Measurements from ENCODE around the gene CDH4. TPM values are rescaled to one million over a fixed set of nuclear protein-coding genes. Genes with fewer than 3 reads are reported as not detected.

The CDH4 gene
- polyA plus RNA-seq, 1 donor = 1.2 TPM

DNA sequence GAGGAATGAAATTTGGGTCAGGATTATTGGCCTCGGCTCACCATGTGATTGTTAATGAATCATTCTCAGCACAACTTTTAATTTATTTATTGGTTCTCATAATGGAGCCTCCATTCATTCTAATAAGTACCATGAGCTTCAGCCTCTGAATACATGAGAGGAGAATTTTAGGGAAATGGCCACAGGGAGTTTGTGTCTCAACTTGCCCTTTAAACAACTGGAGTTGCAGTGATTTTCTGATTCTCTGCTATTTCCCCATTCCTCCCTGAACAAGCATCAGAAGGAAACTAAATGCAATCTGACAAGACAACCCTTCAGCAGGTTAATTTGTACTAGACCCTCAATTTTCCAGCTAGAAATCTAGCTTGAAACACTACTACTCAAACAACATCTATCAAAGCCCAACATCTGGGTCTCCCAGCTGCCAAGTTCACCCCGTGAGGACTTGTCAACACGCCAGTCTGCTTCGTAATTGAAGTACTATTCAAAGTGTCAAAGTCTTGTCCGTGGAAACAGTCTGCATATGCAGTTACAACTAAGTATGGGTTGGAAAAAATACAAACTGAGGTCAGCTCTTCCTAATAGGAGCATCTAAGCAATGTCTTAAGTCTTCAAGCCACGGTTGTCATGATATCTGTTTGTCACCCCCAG lies 235.4 kb downstream of the CDH4 start:
- DNase-seq (ENCODE audit: low read depth) = no peak

DNA sequence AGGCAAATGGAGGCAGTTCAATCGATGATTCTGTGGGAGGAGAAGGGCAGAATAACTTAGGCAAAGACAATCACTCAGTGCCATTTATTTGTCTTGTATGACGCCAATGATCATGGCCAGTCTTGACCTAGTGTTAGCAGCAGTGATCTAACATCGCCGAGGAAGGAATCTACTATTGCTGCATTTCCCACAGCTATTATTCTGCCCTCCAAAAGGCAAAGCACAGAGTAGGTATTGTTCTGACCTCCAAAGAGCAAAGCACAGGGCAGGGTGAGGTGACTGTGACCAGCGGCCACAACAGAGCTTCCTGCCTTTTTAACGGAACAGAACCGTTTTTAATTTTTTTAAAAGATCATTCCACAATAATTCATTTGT lies 235.9 kb downstream of the CDH4 start:
- no peak for DNase-seq (ENCODE audit: low read depth)

DNA sequence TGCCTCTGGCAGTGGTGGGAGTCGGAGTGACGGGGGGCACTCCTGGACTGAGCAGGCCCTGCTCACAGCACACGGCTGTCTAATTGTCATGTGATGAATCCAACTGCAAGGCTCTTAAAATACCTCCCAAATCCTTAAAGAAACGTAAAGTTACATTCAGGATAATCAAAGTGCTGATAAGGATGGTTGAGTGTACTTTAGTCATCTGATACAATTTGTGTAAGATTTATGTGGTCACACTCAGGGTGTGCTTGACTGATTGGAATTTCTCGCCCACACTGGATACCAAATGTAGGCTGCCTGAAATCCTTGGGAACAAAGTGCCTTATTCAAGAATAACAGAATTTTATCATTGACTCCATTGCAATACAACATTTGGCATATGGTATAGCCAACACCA lies 238.7 kb downstream of the CDH4 start:
- DNase-seq (ENCODE audit: low read depth) = no peak

DNA sequence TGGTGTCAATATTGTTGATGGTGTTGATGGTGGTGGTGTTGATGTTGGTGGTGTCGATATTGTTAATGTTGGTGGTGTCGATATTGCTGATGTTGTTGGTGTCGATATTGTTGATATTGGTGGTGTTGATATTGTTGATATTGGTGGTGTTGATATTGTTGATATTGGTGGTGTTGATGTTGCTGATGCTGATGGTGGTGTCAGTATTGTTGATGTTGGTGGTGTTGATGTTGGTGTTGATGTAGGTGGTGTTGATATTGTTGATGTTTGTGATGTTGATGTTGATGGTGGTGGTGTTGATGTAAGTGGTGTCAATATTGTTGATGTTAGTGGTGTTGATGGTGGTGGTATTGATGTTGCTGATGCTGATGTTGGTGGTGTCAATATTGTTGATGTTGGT lies 240.0 kb downstream of the CDH4 start:
- DNase-seq (ENCODE audit: low read depth) = no peak

DNA sequence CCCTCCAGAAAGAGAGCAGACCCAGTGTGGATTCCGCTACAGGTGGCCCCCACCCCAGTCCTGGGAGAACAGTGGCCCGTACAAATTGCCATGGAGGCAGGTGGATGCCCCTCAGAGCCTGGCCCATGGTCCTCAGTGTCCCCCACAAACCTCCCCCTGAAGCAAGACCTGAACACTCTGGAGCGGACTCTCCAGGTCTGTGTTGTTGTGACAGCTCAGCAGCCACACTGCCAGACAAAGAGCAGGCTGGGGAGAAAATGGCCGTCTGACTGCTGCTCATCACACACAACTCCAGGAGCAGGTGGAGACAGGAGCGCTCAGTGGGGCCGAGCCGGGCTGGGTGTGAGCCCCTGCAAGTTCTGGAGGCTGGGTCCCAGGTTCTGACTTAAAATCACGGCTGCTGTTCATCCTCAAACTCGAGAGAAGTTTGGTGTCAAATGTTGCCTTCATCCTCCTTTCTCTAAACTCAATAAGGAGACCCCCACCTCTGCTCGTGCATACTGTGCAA lies 241.8 kb downstream of the CDH4 start:
- no peak for DNase-seq (ENCODE audit: low read depth)

DNA sequence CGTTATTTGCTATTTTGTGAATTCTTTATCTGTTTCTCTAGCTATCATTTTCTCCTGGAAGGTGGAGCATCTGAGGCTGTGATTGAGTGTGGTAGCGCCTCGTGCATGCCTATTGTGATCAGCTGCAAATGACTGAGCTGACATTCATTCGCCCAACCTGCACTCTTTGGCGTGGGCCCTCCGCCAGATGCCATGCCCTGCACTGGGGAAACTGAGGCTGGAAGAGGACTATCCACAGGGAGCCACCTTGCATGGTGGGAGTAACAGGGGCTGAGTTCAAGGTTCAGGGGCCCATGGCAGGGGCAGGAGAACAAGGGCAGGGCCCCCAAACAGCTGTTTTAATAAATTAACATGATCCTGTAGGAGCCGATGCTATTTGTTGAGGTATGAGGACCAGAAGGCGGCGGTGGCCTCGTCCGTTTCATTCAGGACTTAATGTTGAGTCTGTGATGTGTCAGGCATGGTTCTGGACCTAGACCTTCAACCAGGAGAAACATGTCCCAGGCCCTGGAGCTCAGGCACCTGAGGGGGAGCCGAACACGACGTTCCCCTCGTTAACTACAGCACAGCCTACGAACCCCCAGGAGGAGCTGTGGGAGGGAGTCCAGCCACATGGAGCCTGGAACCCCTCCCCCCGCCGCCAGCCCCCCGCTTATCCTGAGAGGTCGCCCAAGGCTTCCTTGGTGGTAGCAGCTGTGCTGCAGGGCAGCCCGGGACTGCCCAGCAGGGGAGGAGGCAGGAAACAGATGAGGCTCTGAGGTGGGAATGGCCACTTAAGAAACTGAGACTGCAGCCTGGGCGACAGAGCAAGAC lies 242.9 kb downstream of the CDH4 start:
- no peak for DNase-seq (ENCODE audit: low read depth)

DNA sequence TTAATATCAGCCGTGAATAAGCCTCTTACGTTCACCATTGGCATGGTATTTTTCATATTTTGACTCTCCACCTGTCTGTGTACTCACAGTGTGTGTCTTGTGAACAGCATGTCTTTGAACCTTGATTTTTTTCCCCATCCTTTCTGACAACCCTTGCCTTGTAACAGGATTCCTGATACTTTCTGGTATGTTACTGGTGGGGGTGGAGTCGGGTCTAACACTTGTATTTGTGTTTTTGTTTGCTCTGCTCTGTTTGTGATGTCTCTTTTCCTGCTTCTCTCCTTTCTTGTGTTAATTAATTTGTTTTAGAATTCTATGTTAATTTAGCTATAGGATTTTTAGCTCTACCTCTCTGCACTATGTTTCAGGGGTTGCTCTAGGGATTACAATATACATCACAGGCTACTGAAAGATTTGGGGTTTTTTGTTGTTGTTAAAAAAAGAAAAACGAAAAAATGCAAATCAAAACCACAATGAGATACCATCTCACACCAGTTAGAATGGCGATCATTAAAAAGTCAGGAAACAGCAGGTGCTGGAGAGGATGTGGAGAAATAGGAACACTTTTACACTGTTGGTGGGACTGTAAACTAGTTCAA lies 245.1 kb downstream of the CDH4 start:
- no peak for DNase-seq (ENCODE audit: low read depth)

DNA sequence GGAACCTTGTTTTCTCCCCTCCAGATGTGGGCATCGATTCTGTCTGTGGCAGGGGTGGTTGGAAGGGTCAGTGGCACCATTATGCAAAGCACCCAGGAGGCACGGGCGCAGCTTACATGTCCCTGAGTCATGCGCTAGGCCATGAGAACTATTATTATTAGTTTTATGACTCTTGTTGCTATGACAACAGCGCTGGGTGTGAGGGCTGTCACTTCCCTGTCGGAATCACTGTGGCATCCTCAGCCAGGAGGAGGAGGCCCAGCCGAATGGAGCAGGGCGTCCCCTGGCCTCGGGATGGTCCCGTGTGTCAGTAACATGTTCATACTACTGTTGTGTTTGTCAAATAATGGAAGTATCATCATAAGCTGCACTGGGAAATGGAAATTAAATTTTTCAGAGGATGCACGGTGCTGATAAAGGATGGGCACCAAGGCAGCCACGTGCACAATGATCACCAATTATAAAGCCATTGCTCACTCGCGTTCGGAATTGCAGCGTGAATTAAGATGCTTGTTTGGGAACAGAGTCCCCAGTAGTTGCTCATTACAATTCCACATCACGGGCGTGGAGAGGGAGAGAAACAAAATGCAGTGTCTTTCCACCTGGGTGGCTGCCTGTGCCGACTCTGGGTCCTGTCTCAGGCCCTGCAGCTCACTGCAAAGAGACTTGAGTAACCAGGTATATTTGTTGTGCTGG lies 247.9 kb downstream of the CDH4 start:
- DNase-seq (ENCODE audit: low read depth) = no peak

DNA sequence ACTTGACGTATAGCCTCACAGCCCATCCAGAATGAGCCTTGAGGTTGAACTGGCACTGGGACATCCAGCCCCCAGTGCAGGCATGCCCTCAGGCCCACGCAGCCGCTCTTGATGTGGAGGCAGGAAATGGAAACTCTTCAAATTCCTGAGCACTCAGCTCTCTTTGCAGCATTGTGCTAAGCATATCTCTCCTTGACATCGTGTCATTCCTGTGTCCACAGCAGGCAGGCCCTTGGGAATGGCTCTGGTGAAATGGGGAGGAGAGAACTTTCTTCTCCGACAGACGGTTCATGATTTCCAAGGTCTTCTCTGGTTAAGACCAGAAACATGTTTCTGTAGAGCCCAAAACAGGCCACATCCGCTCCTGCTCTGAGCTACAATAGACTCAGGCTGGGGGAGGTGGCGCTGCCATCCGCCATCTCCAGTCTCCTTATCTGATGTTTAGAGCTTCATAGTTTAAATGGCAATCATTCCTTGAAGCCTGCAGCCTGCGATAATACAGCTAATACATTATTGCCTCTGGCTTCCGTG lies 248.8 kb downstream of the CDH4 start:
- no peak for DNase-seq (ENCODE audit: low read depth)

DNA sequence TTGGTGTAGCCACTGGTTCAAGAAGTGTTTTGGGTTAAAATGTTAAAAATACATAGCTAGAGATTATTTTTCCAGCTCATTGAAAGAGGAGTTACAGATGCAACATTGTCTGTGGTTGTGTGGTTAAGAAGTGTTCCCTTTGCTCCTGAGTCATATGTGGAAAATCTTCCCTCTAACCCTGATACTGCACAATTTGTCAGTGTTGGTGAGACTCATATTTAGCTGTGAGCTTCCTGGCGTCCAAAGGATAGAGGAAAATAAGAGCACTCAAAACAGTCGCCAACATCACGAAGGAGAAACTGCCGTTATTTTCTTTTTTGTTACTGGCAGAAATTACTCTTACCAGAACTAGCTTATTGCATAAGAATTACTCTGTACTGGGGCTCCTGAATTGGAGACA lies 250.4 kb downstream of the CDH4 start:
- DNase-seq (ENCODE audit: low read depth) = no peak

DNA sequence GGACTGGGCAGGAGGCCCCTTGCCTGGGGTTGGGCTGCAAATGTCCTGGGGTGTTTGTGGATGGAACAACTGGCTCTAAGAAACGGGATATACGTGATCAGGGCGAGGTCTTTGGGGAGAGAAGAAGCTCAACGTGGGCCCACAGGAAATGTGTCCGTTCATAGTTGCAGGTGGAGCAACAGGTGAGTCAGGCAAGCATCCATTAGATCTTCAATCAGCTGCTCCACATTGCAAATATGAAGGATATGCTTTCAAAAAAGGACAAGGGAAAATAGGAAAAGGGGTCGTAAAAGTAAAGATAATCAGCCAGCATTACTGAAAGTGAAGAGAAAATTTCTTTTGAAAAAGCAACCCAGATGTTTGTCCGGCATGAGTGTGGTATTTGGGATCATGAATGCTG lies 251.0 kb downstream of the CDH4 start:
- DNase-seq (ENCODE audit: low read depth) = no peak

DNA sequence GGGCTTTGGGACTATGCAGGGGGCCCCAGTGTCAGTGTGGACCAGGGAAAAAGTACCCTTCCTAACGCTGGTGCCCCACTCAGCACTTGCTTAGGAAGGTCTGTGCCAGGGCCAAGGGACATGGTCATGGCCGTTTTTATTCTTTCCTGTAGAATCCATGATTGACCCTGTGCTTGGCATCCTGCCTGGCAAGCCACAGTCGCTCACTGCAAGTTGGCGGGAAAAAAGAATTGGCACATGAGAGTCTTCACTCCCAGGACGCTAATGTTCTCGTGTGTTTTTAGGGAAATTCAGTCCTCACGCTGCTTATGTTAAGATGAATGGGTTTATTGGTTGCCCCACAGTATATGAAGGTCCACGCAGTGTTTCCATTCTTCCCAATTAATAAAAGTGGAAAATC lies 253.4 kb downstream of the CDH4 start:
- DNase-seq (ENCODE audit: low read depth) = no peak

DNA sequence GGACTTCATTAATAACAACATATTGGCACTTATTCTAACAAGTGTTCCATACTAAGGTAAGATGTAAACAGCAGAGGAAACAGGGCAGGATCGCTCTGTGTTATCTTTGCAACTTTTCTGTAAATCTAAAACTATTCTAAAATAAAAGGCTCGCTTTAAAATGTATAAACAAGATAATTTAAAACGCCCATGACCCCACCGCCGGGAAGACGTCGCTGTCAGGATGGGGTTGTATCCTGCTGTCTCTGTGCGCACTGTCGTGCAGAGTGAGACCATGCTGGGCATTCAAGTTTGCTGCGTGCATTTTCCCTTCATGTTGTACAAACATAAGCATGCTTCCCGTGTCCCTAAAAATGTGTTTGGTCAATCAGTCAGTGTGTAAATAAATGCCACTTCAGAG lies 255.7 kb downstream of the CDH4 start:
- no peak for DNase-seq (ENCODE audit: low read depth)

DNA sequence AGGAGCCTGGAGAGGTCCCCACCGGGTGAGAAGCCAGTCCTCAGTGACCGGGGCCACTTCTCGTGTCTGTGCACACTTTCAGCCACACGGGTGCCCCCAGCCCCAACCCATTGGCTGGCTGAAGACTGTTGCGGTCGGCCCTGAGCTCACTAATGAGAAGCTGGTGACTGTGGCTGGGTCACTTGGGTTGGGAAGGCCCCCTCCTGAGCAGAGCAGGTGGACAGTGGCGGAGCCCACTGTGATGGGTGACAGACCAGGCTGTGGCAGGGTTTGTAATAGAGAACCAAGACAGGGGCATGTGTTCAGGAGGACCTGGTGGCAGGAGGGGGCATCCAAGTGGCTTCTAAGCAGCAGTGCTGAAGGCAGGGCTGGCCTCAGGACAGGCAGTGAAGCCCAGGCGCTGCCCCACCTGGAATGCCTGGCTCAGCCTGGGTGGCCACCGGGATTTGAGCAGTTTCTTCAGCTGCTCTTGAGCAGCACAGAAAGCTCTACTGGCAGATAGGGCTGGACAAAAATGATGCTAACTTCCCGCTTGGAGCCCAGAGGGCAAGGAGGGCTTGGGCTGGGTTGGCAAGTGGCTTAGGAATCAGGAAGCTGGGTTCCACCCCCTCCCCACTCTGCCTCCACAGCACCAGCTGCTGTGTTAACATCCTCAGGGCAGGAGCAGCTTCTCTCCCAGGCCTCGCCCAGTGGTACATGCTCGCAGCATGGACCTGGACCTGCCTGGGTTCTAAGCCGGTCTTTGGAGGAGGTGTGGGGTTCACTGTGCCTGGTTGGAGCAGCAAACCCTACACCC lies 256.4 kb downstream of the CDH4 start:
- DNase-seq (ENCODE audit: low read depth) = no peak

DNA sequence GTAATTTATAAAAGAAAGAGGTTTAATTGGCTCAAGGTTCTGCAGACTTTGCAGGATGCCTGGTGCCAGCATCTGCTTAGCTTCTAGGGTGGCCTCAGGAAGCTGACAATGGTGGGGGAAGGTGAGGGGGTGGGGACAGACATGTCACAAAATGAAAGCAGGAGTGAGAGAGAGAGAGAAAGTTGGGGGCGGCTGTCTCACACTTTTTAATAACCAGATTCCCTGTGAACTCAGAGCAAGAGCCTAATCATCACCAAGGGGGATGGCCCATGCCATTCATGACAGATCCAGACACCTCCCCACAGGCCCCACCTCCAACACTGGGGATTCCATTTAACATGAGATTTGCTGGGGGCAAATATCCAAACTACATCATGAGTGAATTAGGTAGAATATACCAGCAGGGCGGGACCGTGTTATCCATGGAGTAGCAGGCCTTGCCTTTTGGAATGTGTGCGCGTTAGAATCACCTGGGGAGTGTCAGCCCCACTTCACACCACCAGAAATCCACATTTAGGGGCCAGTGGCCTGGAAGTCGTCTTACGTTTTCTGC lies 258.8 kb downstream of the CDH4 start:
- no peak for DNase-seq (ENCODE audit: low read depth)

DNA sequence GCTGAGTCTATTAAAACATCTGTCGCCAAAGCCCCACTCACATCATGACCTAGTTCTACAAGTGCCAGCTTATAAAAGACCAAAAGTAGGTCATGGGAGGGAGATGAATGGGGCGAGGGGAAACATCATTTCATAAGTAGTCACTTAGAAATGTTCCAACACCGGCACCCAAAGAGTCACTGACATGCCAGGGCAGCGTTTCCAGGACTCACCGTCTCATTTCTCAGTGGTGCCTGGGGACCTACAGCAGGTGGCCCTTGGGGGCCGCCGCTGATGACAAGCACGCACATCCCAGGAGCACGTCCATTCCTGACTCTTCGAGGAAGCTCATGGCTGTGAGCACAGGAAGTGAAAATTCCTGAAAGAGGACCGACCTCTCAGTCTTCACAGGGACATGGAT lies 260.4 kb downstream of the CDH4 start:
- DNase-seq (ENCODE audit: low read depth) = no peak

DNA sequence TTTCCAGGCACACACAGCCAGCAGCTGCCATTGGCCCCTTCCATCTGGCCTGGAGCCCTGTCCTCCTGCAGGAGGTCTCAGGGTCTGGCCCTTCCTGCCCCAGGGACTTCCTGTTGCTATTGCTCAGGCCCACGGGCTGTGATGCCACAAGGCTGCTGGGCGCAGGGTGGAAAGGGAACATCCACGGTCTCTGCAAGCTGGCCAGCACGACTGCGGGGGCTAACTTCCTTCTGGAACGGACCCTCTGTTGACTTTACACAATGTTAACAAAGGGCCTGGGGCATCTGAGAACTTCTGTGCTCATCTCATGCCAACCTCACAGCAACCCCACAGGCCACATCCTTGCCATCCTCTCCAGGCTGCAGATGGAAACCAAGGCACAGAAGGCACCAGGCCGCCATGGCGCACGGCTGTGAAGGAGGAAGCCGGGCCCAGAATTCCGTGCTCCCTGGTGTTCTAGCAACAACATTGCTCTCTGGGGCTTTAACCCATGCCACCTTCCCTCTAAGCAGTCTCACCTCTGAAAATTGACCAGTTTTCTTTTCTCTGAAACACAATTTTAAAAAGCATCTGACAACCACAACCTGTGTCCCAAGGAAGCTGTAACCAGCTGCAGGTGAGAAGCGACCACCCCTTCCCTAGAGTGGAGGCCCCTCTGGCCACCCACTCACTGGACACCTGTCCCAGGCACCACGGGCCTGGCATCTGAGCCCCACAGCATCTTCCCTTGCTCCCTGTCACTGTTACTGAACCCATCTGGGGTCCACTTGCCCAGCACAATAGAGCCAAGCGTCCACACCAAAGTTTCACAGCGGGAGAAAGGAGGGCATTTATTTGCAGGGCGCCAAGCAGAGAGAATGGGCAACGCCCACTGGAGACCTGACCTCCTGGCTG lies 261.3 kb downstream of the CDH4 start:
- no peak for DNase-seq (ENCODE audit: low read depth)

DNA sequence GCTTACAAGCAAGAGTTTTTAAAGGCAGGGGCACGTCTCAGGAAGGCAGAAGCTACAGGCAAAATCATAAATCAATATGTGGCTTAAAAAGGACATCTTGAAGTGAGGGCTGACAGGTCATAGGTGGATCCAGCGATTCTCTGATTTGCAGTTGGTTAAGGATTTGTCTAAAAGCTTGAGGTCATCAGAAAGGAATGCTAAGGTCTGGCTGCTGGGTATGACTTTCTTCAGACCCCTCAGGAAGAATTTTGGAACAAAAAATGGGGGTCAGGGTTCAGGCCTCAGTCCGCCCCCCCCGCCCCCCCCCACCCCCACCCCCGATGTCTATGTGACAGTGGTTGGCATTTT lies 261.9 kb downstream of the CDH4 start:
- no peak for DNase-seq (ENCODE audit: low read depth)

DNA sequence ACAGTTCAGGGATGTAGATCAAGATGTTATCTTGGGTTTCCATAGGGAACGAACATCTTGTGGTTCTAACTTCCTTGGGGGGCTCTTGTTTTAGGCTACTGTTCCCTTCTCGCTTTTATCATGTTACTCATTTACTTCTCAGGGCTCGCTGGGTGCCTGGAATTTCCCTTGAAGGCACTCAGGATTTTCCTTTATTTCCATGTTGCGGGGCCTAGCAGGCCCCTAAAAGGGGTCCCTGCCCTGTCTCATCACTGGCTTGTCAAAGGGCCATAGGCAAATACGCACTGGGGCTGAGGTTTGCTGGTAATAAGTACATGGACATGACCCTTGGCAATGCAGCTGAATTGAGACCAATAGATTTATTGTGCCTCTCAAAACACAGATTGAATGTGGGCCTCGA lies 262.3 kb downstream of the CDH4 start:
- no peak for DNase-seq (ENCODE audit: low read depth)

Data from forelimb muscle (tissue), 1 donor.